Measurements from ENCODE around the gene TPST1.

The TPST1 gene

GRCh38 chr7:66281678-66282590 is 76.8 kb downstream of the TPST1 start:
- DNase-seq (ENCODE audit: low spot score) (peak; percentile 82), FAIRE-seq (peak; percentile 94)

DNA sequence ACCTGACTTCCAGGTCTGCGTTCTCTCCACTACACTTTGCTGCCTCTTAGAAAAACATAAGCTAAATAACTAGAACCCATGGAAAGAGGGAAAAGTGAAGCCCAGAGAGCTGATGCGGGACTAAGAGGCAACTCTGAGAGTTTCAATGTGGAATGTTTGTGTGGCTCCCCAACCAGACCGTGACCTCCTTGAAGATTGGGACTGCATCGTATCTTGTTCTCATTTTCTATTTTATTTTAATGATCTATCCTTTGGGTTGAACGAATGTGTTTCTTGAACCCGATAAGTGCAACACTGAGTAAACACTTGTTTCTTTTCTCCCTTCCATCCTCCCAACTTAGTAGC is 77.4 kb downstream of the TPST1 start:
- DNase-seq (ENCODE audit: low spot score), result no peak
- FAIRE-seq, result no peak

- FAIRE-seq, result no peak
- DNase-seq (ENCODE audit: low spot score), result peak; percentile 60
Observed at GRCh38 chr7:66283003-66283920, 78.1 kb downstream of the TPST1 start.

- DNase-seq (ENCODE audit: low spot score) (no peak), FAIRE-seq (no peak)
Observed at GRCh38 chr7:66296001-66296521, 90.9 kb downstream of the TPST1 start.

GRCh38 chr7:66296557-66296956 is 91.4 kb downstream of the TPST1 start:
- no peak for DNase-seq (ENCODE audit: low spot score)
- FAIRE-seq, result no peak

DNA sequence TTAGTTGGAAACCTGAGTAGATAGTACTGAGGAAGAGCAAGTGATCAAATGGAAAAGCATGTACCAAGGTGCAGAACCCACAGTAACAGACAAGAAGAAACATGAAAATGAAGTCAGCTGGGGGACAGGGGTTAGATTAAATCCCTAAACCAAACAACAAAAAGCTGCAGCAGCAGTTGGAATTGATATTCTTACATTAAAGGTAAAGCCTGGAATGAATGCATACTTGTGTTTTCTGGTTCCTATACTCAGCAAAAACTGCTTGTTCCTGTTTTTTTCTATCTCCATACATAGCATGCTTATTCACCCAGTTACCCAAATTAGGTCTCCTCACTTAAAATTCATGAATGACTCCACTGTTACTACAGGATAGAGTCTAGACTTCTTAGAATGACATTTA is 92.4 kb downstream of the TPST1 start:
- DNase-seq (ENCODE audit: low spot score), result no peak

GRCh38 chr7:66301249-66301648 is 96.1 kb downstream of the TPST1 start:
- DNase-seq (ENCODE audit: low spot score) (no peak), FAIRE-seq (no peak)

More for the DNA sequence above, 92.4 kb downstream of the TPST1 start:
- no peak for FAIRE-seq

GRCh38 chr7:66301737-66302136 is 96.6 kb downstream of the TPST1 start:
- FAIRE-seq (no peak), DNase-seq (ENCODE audit: low spot score) (no peak)

GRCh38 chr7:66303454-66304155 is 98.5 kb downstream of the TPST1 start:
- FAIRE-seq (no peak), DNase-seq (ENCODE audit: low spot score) (no peak)

DNA sequence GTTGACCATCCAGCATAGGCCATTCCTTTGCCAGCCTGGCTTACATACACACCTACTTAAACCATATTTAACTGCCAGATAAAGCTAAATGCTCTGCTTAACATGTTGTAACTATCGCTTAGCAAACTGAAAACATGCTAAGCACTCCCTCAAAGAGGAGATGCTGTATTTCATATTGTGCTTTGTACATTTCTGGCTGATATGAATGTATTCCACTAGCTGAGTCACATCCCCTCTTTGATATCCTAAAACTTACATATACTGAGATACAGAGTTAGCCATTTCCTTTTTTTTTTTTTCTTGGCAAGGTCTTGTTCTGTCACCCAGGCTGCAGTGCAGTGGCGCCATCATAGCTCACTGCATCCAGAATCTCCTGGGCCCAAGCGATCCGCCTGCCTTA is 99.4 kb downstream of the TPST1 start:
- DNase-seq (ENCODE audit: low spot score), result no peak
- no peak for FAIRE-seq

DNA sequence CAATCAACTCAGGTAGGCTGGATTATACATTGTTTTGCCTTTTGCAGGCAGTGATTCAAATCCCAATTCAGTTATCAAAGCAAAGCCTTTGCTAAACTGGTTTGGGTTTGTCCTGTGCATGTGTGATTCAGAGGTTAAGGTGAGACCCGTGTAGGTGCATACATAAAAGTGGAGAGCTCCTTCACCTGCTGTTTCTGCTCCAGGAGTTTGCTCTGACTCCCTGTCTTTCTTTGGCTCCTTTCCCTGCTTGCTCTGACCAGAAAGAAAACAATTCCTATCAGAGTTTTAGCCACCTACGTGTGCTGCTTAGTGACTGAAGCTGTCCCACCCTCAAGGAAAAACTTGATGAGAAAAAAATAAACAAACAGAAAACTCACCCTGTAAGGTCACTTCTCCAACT is 101.1 kb downstream of the TPST1 start:
- no peak for FAIRE-seq

GRCh38 chr7:66307591-66308215 is 102.6 kb downstream of the TPST1 start:
- DNase-seq (ENCODE audit: low spot score) (no peak), FAIRE-seq (no peak)

More for the DNA sequence above, 101.1 kb downstream of the TPST1 start:
- DNase-seq (ENCODE audit: low spot score), result no peak

DNA sequence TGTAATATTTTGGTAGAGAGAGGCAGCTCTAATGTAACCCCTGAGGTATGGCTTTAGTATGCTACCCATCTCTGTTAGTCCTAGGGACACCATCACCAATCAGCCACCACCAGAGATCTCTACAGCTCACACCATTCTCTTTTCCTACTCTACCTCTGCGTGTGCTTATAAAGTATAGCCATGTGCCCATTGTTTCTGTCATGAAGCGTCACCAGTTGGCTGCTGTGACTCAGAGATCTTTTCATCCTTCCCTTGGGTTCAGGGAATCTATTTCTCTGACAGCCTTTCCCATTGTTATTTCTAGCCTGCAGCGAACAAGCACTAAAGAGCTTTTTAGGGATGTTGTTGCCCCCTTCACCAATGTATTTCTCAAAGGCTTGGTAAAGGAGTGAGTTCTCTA is 103.3 kb downstream of the TPST1 start:
- no peak for FAIRE-seq
- DNase-seq (ENCODE audit: low spot score), result no peak

- FAIRE-seq (no peak), DNase-seq (ENCODE audit: low spot score) (no peak)
Observed at GRCh38 chr7:66310620-66311019, 105.5 kb downstream of the TPST1 start.

DNA sequence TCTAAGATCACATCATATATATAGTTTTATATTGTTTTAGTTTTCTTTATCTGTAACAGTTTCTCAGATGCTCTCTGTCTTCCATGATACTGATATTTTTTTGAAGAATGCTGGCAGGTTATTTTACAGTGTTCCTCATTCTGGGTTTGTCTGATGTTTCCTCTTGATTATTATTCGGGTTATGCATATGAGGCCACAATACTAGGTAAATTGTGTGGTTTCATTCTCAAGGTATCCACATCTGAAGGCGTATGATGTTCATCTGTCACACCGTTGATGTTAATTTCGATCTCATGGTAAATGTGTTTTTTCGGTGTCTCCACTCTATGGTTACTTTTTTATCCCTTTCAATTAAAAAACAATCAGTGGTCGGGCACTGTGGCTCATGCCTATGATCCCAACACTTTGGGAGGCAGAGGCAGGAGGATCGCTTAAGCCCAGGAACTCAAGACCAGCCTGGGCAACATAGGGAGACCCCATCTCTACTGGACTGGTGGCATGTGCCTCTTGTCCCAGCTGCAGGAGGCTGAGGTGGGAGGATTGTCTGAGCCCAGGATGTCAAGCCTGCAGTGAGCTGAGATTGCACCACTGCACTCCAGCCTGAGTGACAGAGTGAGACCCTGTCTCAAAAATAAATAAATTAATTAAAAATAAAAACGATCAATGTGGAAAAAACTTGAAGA is 108.9 kb downstream of the TPST1 start:
- FAIRE-seq (no peak), DNase-seq (ENCODE audit: low spot score) (no peak)

DNA sequence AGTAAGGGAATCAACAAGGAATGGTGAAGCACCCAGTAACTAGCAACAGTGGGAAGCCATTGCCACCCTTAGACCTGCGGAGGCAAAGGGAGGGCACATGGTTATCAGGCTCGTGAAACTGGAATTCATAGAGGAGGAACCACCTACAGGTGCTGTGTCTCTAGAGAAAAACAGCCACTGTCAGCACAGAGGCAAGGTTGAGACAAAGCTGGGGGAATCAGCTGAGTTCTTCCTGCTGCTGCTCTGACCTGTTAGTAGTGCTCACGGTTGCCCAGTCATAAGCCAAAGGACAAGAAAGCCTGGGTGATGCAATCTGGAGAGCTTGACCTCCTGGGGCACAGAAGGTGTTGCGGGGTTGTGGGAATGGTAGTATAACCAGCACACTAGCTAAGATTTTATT is 110.1 kb downstream of the TPST1 start:
- no peak for FAIRE-seq
- no peak for DNase-seq (ENCODE audit: low spot score)

DNA sequence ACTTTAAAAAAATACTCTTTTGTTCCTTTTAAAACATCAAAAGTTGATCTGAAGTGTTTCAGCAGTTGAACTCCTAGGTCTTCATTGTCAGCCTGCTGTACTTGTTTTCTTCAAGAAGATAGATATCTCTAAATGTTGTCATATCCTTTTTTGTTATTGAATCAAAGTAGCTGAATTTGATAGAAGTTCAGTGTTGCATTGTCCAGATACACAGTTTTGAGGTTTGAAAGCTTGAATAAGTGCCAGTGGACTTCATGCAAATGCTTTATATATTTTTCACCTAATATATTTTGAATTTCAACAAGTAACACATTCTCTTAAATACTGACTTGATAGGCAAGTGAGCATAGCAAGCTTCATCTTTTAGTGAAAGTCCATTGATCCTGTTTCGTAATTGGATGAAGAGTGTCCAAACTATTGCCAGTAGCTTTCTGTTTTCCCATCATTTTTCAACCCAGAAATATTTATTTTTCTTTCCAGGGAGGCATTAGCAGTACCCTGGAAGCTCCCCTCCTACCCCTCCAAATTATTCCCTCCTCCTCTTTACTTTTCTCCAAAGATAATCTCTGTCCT is 114.4 kb downstream of the TPST1 start:
- no peak for FAIRE-seq
- no peak for DNase-seq (ENCODE audit: low spot score)

- no peak for FAIRE-seq
Observed at GRCh38 chr7:66321283-66321682, 116.1 kb downstream of the TPST1 start.

DNA sequence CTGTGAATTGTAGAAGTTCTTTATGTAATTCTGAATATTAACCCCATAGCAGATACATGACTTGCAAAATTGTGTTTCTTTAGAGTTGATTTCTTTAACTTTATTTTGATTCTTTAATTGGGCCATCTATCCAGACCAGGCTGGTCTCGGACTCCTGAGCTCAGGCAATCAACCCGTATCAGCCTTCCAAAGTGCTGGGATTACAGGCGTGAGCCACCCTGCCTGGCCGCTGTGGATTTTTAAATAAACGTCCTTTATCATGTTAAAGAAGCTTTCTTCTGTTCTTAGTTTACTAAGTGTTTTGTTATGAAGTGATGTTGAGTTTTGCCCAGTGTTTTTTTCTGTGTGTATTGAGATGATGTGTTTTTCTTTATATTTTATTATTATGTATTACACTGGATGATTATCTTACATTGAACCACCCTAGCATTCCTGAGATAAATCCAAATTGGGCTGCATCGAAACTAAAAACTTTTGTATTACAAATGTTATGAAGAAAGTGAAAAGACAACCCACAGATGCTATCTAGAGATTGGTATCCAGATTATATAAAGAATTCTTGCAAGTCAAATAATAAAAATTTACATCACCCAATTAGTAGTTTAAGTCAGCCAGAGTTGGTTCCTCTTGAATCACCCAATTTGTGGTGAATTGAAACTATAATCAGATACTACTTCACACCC is 118.1 kb downstream of the TPST1 start:
- no peak for FAIRE-seq
- no peak for DNase-seq (ENCODE audit: low spot score)

More at GRCh38 chr7:66321283-66321682, 116.1 kb downstream of the TPST1 start:
- DNase-seq (ENCODE audit: low spot score), result no peak
